CD8-positive, alpha-beta memory T cell (primary cell): ENCODE data around the gene ZNF429. TPM values are rescaled to one million over a fixed set of nuclear protein-coding genes. Genes with fewer than 3 reads are reported as not detected.
"Not testable (repeated sequence)": the region's sequence is repeated elsewhere in the genome, so short reads cannot be mapped to it uniquely, and the experiment has no call there.

Source experiments
- CTCF ChIA-PET: fragments of 350-600 bp; sonication (Branson Sonifier 250); formaldehyde crosslinking; loops from one replicate; lab custom pipeline; 2021; ENCODE audit warnings: antibody characterized with exemption; lab: Charles Lee
- POLR2A ChIA-PET: fragments of 350-600 bp; sonication (Branson Sonifier 250); formaldehyde crosslinking; loops from one replicate; lab custom pipeline; 2021; ENCODE audit warnings: antibody characterized with exemption; lab: Charles Lee
- DNase-seq, 5 donors: peaks; one replicate each; pipeline versions ENCODE4 v3.0.0 to v3.0.0-alpha.2; 2020 to 2022; ENCODE audit warnings: mixed read lengths in 1 of 5
- H3K27ac ChIP-seq: one replicate; pipeline ENCODE4 v1.7.0; 2013; ENCODE audit warnings: low read depth, mild to moderate bottlenecking, low read length, moderate library complexity
- H3K27me3 ChIP-seq: 2 replicates; pipeline ENCODE4 v1.7.0; 2013; ENCODE audit warnings: low read length, mild to moderate bottlenecking; ENCODE audit not compliant: insufficient read depth, poor library complexity, severe bottlenecking
- H3K36me3 ChIP-seq: 2 replicates; pipeline ENCODE4 v1.7.0; 2013; ENCODE audit warnings: mild to moderate bottlenecking, low read length, moderate library complexity; ENCODE audit not compliant: insufficient read depth
- H3K4me1 ChIP-seq: 2 replicates; pipeline ENCODE4 v1.7.0; 2013; ENCODE audit warnings: mild to moderate bottlenecking, low read length, moderate library complexity; ENCODE audit not compliant: insufficient read depth
- H3K4me3 ChIP-seq: 2 replicates; pipeline ENCODE4 v1.7.0; 2013; ENCODE audit warnings: mild to moderate bottlenecking, low read length
- H3K9me3 ChIP-seq: 2 replicates; pipeline ENCODE4 v1.7.0; 2013; ENCODE audit warnings: mild to moderate bottlenecking, low read length
- H3K27ac Mint-ChIP-seq, 8 donors: one replicate each; pipeline ENCODE4 v1.8.0; 2020 to 2021; ENCODE audit warnings: mixed read lengths in 8 of 8, mild to moderate bottlenecking in 6 of 8, inconsistent platforms in 3 of 8, moderate library complexity in 3 of 8
- H3K27me3 Mint-ChIP-seq, 2 donors: one replicate each; pipeline ENCODE4 v1.8.0; 2020 to 2021; ENCODE audit warnings: mixed read lengths in 2 of 2, mild to moderate bottlenecking in 1 of 2, moderate library complexity in 1 of 2
- H3K36me3 Mint-ChIP-seq, 3 donors: one replicate each; pipeline ENCODE4 v1.8.0; 2020 to 2021; ENCODE audit warnings: mixed read lengths in 3 of 3, inconsistent platforms in 1 of 3, mild to moderate bottlenecking in 1 of 3
- H3K4me1 Mint-ChIP-seq, 3 donors: one replicate each; pipeline ENCODE4 v1.8.0; 2020 to 2021; ENCODE audit warnings: mixed read lengths in 3 of 3, inconsistent platforms in 1 of 3, mild to moderate bottlenecking in 1 of 3
- H3K4me3 Mint-ChIP-seq, 7 donors: one replicate each; pipeline ENCODE4 v1.8.0; 2020 to 2021; ENCODE audit warnings: mixed read lengths in 7 of 7, mild to moderate bottlenecking in 6 of 7, moderate library complexity in 4 of 7, inconsistent platforms in 2 of 7
- H3K9me3 Mint-ChIP-seq, 5 donors: one replicate each; pipeline ENCODE4 v1.8.0; 2020 to 2022; ENCODE audit warnings: mixed read lengths in 5 of 5, mild to moderate bottlenecking in 3 of 5, moderate library complexity in 2 of 5, inconsistent platforms in 1 of 5
- polyA plus RNA-seq: library from polyadenylated mRNA; unstranded; fragments of 300-500 nt; fragmentation: Illumina TruSeq; gene quantifications from one replicate; pipeline ENCODE4 v1.2.3, GENCODE V29; 2021
- total RNA-seq, 2 experiments: library from RNA; stranded (reverse); gene quantifications; one replicate each; pipeline ENCODE4 v1.2.3, GENCODE V29; 2021

ZNF429 gene
- total and polyA plus RNA-seq, 3 experiments from 2014 or later: 8.5 to 34.3 (median 9.0) TPM

- no peak overlapping the region for H3K27ac Mint-ChIP-seq
- no peak overlapping the region for H3K4me3 Mint-ChIP-seq
- peaks cover 37 to 90% (median 55%) of the 10 kb centered on the region in 5 donors for H3K9me3 Mint-ChIP-seq
- no peaks in the 10 kb centered on the region for H3K4me1 Mint-ChIP-seq
- no peak for DNase-seq
- H3K4me3 ChIP-seq: no peak overlapping the region
- no peaks in the 10 kb centered on the region for H3K27me3 Mint-ChIP-seq
- peaks cover 21% of the 10 kb centered on the region for H3K36me3 ChIP-seq
- peaks cover 23% of the 10 kb centered on the region for H3K9me3 ChIP-seq
- no peaks in the 10 kb centered on the region for H3K27me3 ChIP-seq
- no peaks in the 10 kb centered on the region for H3K4me1 ChIP-seq
- H3K27ac ChIP-seq: no peak overlapping the region
- CTCF ChIA-PET: interaction anchor here (0.7 kb wide), 1 partner anchor 49 kb away, joined by 3 read pairs; no protein-coding TSS in a partner anchor
- peaks cover 44 to 85% (median 81%) of the 10 kb centered on the region in 3 donors for H3K36me3 Mint-ChIP-seq
- POLR2A ChIA-PET: no interaction called here
These were observed 27.5 kb downstream of the ZNF429 start for GRCh38 chr19:21532904-21533303.

DNA sequence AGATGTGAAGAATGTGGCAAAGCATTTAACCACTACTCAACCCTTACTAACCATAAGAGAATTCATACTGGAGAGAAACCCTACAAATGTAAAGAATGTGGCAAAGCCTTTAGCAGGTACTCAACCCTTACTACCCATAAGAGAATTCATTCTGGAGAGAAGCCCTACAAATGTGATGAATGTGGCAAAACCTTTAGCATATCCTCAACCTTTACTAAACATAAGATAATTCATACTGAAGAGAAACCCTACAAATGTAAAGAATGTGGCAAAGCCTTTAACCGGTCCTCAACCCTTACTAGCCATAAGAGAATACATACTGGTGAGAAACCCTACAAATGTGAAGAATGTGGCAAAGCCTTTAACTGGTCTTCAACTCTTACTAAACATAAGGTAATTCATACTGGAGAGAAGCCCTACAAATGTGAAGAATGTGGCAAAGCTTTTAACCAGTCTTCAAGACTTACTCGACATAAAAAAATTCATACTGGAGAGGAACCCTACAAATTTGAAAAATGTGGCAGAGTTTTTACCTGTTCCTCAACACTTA, 31.4 kb downstream of the ZNF429 start:
- H3K27ac Mint-ChIP-seq, H3K4me3 ChIP-seq, H3K27me3 ChIP-seq, H3K4me3 Mint-ChIP-seq, H3K4me1 ChIP-seq, H3K27me3 Mint-ChIP-seq, H3K4me1 Mint-ChIP-seq, CTCF ChIA-PET, POLR2A ChIA-PET, DNase-seq, H3K27ac ChIP-seq: not testable (repeated sequence)
- peaks cover 29% of the 10 kb centered on the region for H3K9me3 ChIP-seq
- H3K9me3 Mint-ChIP-seq: peaks cover 41 to 80% (median 60%) of the 10 kb centered on the region in 5 donors
- H3K36me3 Mint-ChIP-seq: peaks cover 31 to 69% (median 63%) of the 10 kb centered on the region in 3 donors
- H3K36me3 ChIP-seq: peaks cover 22% of the 10 kb centered on the region

GRCh38 chr19:21559444-21559843, 54.0 kb downstream of the ZNF429 start:
- Histone ChIP-seq H3K4me1 (no peaks in the 10 kb centered on the region), H3K27me3 (no peaks in the 10 kb centered on the region), H3K9me3 (no peaks in the 10 kb centered on the region), H3K4me3 (no peak overlapping the region), H3K27ac (no peak overlapping the region), H3K36me3 (no peaks in the 10 kb centered on the region)
- Mint-ChIP-seq H3K27me3 (no peaks in the 10 kb centered on the region), H3K9me3 (peaks cover 9 to 53% (median 34%) of the 10 kb centered on the region in 5 donors), H3K4me1 (peaks cover 0 to 4% (median 0%) of the 10 kb centered on the region in 3 donors), H3K36me3 (peaks cover 9 to 50% (median 23%) of the 10 kb centered on the region in 3 donors), H3K27ac (no peak overlapping the region), H3K4me3 (no peak overlapping the region)
- ChIA-PET CTCF (interaction anchor here (0.6 kb wide), 1 partner anchor 16 kb away, joined by 5 read pairs; no protein-coding TSS in a partner anchor), POLR2A (interaction anchor here (0.6 kb wide), 1 partner anchor 613 kb away, joined by 4 read pairs; no protein-coding TSS in a partner anchor)
- no peak for DNase-seq

GRCh38 chr19:21564406-21564805, 59.0 kb downstream of the ZNF429 start:
- Mint-ChIP-seq H3K27me3 (peaks cover 0 to 5% of the 10 kb centered on the region in 2 donors), H3K9me3 (peaks cover 7 to 60% (median 10%) of the 10 kb centered on the region in 5 donors), H3K4me3 (no peak overlapping the region), H3K36me3 (peaks cover 3 to 34% (median 21%) of the 10 kb centered on the region in 3 donors), H3K27ac (peak overlapping the region in 1 of 8 donors; percentile 64), H3K4me1 (peaks cover 17 to 28% (median 25%) of the 10 kb centered on the region in 3 donors)
- Histone ChIP-seq H3K4me3 (no peak overlapping the region), H3K4me1 (no peaks in the 10 kb centered on the region), H3K9me3 (no peaks in the 10 kb centered on the region), H3K36me3 (no peaks in the 10 kb centered on the region), H3K27ac (no peak overlapping the region), H3K27me3 (no peaks in the 10 kb centered on the region)
- POLR2A ChIA-PET: no interaction called here
- DNase-seq: no peak
- CTCF ChIA-PET: interaction anchor here (1.6 kb wide), 1 partner anchor 59 kb away, joined by 4 read pairs; no protein-coding TSS in a partner anchor

- H3K9me3 ChIP-seq: no peaks in the 10 kb centered on the region
- no peak overlapping the region for H3K4me3 ChIP-seq
- peak overlapping the region in 4 of 8 donors; percentile 14 to 50 (median 22) for H3K27ac Mint-ChIP-seq
- no peaks in the 10 kb centered on the region for H3K4me1 ChIP-seq
- peak overlapping the region in 1 of 7 donors; percentile 12 for H3K4me3 Mint-ChIP-seq
- H3K9me3 Mint-ChIP-seq: peaks cover 0 to 63% (median 9%) of the 10 kb centered on the region in 5 donors
- H3K36me3 ChIP-seq: no peaks in the 10 kb centered on the region
- H3K36me3 Mint-ChIP-seq: peaks cover 3 to 25% (median 16%) of the 10 kb centered on the region in 3 donors
- ChIA-PET CTCF (no interaction called here), POLR2A (no interaction called here)
- peaks cover 0 to 5% of the 10 kb centered on the region in 2 donors for H3K27me3 Mint-ChIP-seq
- H3K27me3 ChIP-seq: no peaks in the 10 kb centered on the region
- peaks cover 17 to 28% (median 27%) of the 10 kb centered on the region in 3 donors for H3K4me1 Mint-ChIP-seq
- no peak overlapping the region for H3K27ac ChIP-seq
- no peak for DNase-seq
These were observed 60.7 kb downstream of the ZNF429 start for GRCh38 chr19:21566073-21566472.

DNA sequence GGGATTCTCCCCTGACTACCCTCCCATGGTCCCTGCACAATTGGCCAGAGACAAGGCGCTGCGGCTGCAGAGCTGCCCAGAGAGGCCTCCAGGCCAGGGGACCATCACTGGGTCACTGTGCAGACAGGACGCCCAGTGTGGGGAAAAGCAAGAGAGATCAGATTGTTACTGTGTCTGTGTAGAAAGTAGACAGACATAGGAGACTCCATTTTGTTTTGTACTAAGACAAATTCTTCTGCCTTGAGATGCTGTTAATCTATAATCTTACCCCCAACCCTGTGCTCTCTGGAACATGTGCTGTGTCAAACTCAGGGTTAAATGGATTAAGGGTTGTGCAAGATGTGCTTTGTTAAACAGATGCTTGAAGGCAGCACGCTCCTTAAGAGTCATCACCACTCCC, 62.4 kb downstream of the ZNF429 start:
- H3K27me3 Mint-ChIP-seq, H3K27me3 ChIP-seq, POLR2A ChIA-PET, H3K9me3 ChIP-seq, H3K4me3 ChIP-seq, H3K36me3 ChIP-seq, H3K4me1 ChIP-seq, CTCF ChIA-PET, DNase-seq, H3K27ac ChIP-seq: not testable (repeated sequence)
- H3K4me3 Mint-ChIP-seq: peak overlapping the region in 6 of 7 donors; percentile 32 to 98 (median 80)
- H3K27ac Mint-ChIP-seq: peak overlapping the region in 2 of 8 donors; percentile 63 to 87
- H3K36me3 Mint-ChIP-seq: peaks cover 3 to 24% (median 18%) of the 10 kb centered on the region in 3 donors
- peaks cover 0 to 74% (median 14%) of the 10 kb centered on the region in 5 donors for H3K9me3 Mint-ChIP-seq
- H3K4me1 Mint-ChIP-seq: peaks cover 17 to 28% (median 27%) of the 10 kb centered on the region in 3 donors

DNA sequence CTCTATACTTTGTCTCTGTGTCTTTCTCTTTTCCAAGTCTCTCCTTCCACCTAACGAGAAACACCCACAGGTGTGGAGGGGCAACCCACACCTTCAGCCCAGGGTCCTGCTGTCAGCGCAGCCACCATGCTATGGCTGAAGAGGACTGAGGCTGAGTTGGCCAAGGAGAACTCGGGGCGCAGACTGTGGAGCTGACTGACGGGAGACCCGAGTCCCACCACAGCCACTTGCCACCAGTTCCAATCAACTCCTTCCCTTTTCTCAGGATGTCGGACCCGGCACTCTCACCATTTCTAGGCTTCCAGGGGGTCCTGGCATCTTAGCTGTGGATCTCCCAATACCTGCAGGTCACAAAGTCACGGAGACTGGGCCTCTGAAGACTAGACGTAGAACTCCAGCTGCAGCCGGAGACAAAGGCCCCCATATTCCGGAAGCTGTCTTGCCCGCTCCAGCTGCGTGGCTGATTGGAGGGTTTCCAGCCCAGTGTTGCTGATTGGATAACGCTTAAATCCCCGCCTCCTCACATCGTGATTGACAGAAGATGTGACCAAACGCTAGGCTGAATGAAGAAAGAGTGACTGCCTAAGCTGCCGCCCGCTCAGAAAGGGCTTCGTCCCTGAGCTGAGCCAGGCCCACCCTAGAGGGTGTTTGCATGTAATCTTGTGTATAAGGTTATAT, 63.6 kb downstream of the ZNF429 start:
- CTCF ChIA-PET: interaction anchor here (2.1 kb wide), 1 partner anchor 63 kb away, joined by 7 read pairs; the partner anchor contains the start of gene ZNF429
- Histone ChIP-seq H3K4me3 (peak overlapping the region; percentile 20), H3K27me3 (no peaks in the 10 kb centered on the region), H3K36me3 (no peaks in the 10 kb centered on the region), H3K27ac (peak overlapping the region; percentile 41), H3K9me3 (no peaks in the 10 kb centered on the region), H3K4me1 (no peaks in the 10 kb centered on the region)
- peak; percentile 54 to 89 (median 80) for DNase-seq
- H3K36me3 Mint-ChIP-seq: peaks cover 0 to 28% (median 9%) of the 10 kb centered on the region in 3 donors
- peaks cover 17 to 28% (median 24%) of the 10 kb centered on the region in 3 donors for H3K4me1 Mint-ChIP-seq
- H3K27ac Mint-ChIP-seq: peak overlapping the region; percentile 87 to 99 (median 96)
- peaks cover 0 to 6% of the 10 kb centered on the region in 2 donors for H3K27me3 Mint-ChIP-seq
- POLR2A ChIA-PET: interaction anchor here (0.9 to 1.5 kb wide), 4 partner anchors 11 to 483 kb away, joined by 3 to 17 read pairs (median 4); partner anchors contain the start of genes ZNF257 and ZNF429
- H3K4me3 Mint-ChIP-seq: peak overlapping the region; percentile 91 to 98 (median 93)
- peaks cover 0 to 76% (median 13%) of the 10 kb centered on the region in 5 donors for H3K9me3 Mint-ChIP-seq
